CD4-positive, alpha-beta T cell treated with Interferon alpha-2 for 1 hour (primary cell): ENCODE results near the gene PTGS1.
A peak's percentile ranks its signal among the peaks of the same experiment; 100 is the strongest.
"Not testable (repeated sequence)": the region's sequence is repeated elsewhere in the genome, so short reads cannot be mapped to it uniquely, and the experiment has no call there.

Experiments
- DNase-seq, 2 donors: peaks; one replicate each; pipeline ENCODE4 v3.0.0-alpha.2; 2020 to 2022

The PTGS1 gene

DNA sequence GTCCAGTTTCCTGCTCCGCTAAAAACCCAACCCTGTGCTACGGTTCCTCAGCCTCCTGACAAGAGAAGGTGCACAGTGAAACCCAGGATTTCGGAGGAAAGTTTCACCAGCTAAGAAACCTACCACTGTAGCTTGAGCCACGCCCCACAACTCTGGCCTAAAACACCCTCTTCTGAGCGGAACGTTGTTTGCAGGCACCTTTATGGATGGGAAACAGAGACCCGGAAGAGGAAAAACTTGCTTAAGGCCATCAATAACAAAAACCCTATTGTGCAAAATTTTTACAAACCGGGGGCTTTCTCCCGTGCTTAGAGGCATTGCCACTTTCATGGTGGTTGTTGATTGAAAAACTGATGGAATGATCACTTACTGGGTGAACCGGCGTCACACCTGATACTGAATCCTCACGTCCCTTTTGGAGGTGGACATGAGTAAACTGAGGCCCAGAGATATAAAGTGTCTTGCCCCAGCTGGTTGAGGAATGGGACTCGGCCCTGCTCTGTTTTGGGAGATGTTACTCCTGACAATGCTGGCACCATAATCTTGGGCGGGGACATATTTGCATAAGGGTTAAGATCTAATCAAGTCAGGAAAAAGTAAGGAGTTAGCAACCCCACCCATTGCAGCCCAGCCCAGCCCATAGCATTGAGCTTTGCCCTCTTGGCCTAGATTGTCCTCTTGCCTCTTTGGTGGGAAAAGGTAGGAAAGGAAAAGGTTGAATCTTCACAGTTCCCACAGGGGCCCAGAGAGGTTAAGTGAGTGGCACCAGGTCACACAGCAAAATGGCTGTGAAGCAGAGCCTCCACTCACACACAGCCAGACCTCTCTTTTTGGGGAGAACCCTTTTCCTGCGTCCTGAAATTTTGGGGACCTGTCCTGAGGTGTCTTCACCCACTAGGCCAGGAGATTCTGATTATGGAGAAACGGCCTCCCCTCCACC is 23.2 kb upstream of the PTGS1 start:
- DNase-seq: no peak

- no peak for DNase-seq
Measured at GRCh38 chr9:122348288-122348777, 22.5 kb upstream of the PTGS1 start.

DNA sequence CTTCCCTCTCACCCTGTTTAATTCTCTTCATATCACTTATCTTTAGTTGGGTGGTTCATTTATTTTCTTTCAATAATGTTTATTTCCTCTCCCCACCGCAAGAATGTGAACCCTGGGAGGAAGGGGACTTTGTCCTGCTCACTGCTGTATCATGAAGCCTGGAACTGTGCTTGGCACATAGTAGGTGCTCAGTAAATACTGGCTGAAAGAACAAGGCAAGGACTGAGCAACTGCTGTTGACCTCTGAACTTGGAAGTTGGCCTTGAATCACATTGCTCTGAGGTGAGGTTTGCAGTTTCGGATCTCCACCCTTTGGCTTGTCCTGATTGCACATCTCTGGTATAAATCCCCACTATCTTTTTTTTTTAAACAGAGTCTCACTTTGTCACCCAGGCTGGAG is 22.0 kb upstream of the PTGS1 start:
- DNase-seq: no peak

DNA sequence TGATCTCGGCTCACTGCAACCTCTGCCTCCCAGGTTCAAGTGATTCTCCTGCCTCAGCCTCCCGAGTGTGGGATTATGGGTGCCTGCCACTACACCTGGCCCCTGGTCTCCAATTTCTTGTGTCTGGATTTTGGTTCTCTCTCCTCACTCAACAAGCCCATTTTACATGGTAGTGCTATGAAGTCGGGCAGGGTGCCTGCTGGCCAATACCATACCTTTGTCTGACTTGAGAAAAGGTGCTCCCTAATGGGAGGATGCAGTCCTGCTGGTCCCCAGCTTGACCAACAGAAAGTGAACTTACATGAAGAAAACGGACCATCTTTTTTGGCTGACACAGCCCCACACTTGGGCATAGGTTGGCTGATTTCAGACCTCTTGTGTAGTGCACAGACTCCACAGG is 21.6 kb upstream of the PTGS1 start:
- DNase-seq: no peak

DNA sequence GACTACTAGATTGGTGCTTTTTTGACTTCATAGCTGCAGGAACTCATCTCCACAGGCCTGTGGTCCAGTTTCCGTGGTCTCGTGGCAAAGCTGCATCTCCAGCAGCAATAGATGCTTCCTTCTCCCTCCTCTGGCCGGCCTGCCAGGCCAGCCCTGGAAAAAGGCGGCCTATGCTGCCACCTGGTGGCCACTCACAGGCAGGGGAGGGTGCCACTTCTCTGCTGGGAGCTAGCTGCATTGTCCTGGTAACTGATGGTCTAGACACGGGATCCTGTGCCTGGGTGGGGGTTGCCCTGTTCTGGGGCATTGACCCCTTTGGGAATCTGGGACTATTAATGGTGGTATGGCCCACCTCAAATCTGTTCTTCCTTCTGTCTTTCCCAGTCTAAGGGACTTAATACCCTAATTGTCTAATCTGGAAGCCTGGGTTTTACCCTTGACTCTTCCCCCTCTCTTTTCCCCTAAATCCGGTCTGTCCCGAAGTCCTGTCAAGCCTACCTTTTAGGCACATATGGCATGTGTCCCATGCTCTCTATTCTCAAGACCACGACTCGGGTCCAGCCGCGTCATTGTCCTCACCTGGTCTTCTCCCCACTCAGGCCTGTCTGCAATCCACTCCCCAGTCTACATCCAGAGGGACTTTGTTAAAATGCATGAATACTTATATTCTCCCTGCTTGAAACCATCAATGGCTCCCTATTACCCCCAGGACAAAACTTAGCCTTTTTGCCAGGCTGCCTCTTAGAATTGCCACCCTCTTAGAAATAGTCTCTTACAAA is 20.1 kb upstream of the PTGS1 start:
- peak; percentile 70 to 76 for DNase-seq

- DNase-seq: no peak
Measured at GRCh38 chr9:122354536-122355199, 16.2 kb upstream of the PTGS1 start.

DNA sequence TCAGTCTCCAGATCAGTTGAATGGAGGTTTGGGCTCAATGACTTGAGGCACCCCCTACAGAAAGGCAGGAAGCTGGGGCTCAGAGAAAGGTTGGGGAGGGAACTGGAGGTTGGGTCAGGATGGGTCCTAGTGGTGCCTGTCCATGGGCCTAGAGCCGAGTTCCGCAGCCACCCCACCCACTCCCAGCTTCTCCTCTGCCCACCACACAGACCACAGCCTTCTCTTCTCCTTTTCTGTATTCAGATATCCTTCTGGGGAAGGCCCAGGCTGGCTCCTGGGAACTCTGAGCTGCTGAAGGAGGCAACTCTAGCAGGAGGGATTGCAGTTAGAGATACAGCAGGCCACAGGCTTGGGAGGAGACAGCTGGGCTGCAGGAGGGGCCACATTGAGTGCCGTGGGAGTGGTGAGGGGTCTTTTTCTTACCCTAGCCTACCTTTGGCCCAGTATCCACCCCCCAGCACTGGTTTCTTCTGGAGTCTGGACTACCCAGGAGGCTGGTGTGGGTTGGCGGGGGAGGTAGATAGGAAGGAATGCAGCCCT is 15.4 kb upstream of the PTGS1 start:
- no peak for DNase-seq

- no peak for DNase-seq
Measured at GRCh38 chr9:122356627-122357026, 14.2 kb upstream of the PTGS1 start.

GRCh38 chr9:122360891-122361290 is 9.9 kb upstream of the PTGS1 start:
- no peak for DNase-seq

GRCh38 chr9:122363131-122363530 is 7.7 kb upstream of the PTGS1 start:
- not testable (repeated sequence) for DNase-seq

DNA sequence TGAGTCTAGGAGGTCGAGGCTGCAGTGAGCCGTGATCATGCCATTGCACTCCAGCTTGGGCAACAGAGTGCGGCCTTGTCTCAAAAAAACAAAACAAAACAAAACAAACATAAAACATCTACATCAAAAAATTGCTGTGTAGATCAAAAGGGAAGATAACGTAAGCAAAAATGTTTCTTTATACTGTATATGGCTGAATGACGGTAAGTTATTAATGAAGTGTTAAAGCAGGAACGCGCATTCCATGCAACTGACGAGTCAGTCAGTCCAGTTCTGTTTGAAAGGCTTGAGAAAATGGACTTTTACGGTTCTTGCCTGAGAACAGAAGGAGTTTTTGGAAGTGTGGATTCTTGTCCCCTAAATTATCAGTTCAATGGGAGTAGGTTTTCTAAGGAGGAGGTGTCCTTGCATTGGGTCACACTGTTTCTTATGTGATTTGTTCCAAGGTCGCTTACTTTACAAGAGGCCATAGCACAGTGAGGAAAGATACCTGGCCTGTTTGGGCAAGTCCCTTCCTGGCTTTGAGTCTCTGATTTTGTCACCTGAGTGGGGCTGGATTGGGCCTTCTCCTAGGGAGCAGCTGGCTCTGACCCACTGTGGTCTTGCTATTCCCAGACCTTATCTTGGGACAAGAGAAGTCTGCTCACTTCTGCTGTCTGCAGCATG is 6.6 kb upstream of the PTGS1 start:
- DNase-seq: no peak

GRCh38 chr9:122364783-122365150 is 6.1 kb upstream of the PTGS1 start:
- DNase-seq: no peak

DNA sequence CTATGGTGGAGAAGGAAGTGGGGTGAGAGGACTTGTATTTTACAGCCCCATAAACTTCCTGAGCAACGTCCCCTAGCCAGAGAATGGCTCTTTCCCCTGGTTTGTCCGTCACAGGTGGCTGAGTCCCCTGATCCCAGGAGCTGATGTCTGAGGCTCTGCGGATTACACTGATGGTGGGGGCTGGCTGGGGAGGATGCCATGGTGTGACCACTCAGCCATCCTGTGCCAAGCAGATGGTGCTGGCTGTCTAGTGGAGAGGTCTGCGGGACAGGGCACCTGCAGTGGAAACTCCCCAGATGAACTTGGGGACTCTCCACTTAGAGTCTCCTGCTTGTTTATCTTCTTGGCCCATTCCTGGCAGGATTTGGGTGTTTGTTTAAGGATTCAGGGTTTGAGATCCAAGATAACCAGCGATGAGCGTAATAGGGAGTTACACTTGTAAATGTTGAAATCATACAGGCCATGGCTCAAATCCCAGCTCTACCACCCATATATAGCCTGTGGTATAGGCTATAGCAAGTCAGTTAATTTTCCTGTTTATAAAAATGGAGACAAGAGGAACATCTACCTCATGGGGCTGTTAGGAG is 4.7 kb upstream of the PTGS1 start:
- DNase-seq: no peak

DNA sequence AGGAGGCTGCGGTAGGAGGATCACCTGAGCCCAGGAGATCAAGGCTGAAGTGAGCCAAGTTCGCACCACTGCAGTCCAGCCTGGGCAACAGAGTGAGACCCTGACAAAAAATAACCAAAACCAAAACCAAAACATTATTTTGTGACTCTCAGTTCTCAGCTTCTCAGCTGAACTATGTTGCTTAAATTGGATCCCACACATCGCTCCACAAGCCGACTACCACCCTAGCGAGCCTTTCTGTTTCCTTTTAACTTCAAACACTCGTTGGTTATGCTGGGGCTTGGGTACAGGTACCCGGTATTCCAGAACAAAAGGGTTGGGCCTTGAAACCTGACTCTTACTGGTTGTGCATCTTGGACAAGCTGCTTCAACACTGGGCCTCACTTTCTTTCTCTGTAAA is 3.8 kb upstream of the PTGS1 start:
- DNase-seq: no peak

DNA sequence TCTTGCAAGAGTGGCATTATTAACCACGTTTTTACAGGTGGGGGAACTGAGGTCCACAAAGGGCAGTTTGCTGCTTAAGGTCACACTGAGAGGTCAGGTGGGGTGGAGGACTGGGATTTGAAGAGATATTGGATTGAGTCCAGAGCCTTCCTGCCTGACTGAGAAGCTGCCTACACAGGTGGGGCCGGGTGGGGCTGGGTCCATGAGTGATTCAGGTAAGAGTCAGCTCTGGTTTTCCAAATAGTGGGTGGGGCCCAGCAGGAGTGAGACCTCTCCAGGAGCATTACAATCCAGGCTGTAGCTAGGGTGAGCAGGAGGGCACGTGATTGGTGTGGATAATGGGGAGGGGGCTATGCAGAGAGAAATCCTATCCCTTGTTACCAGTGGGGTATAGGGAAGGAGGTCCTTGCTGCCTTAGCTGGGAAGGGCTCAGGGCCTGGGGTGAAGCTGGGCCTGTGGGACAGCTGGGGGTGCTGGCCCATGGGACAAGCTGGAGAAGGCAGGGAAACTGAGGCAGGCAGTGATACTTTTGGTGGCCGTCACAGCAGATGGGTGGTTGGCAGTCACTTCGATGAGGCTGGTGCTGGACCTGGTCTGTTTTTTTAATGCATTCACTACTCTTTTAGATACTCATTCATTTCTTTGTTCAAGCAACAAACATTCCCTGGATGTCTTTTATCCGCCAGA is 2.9 kb upstream of the PTGS1 start:
- DNase-seq: no peak

GRCh38 chr9:122368642-122369041 is 2.2 kb upstream of the PTGS1 start:
- no peak for DNase-seq

GRCh38 chr9:122370303-122370702 is 521 bp upstream of the PTGS1 start:
- DNase-seq: peak in 1 of 2 donors; percentile 26

DNA sequence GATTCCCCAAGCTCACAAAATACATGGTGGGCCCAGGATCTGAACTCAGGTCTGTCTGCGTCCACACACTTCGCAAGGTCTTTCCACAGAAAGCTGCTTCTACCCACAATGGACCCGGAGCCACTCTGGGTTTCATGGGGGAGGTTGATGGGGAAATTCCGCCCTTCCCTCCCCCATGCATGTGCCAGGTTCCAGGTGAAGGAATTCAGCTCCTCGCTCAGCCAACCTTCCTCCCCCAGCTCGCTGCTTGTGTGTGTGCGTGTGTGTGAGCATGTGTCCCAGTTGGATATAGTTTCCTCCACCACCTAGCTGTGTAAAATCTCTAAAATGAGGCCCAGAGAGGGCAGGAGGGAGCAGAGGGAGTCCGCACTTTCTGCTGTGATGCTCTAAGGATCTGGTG is 1.0 kb downstream of the PTGS1 start:
- DNase-seq: no peak

GRCh38 chr9:122372856-122373845 is 2.3 kb downstream of the PTGS1 start:
- DNase-seq: no peak

GRCh38 chr9:122374885-122375420 is 4.1 kb downstream of the PTGS1 start:
- no peak for DNase-seq
